Activated naive CD8-positive, alpha-beta T cell treated with anti-CD3 and anti-CD28 coated beads, Interleukin-2, amount 10 ng/mL, durations not matched to agents 7 days and 5 days (primary cell): Measurements from ENCODE around the gene UCP2. TPM values are rescaled to one million over a fixed set of nuclear protein-coding genes. Genes with fewer than 3 reads are reported as not detected.
"Not testable (repeated sequence)": the region's sequence is repeated elsewhere in the genome, so short reads cannot be mapped to it uniquely, and the experiment has no call there.

Experiments used
- ATAC-seq: fragments of 150-1000 bp; cut with Tn5 transposase; one replicate; pipeline ENCODE4 v1.10.0; 2021; ENCODE audit warnings: low read depth, moderate library complexity
- POLR2A ChIA-PET: fragments of 350-600 bp; sonication (Branson Sonifier 250); formaldehyde crosslinking; loops from one replicate; lab custom pipeline; 2021; ENCODE audit warnings: antibody characterized with exemption; lab: Charles Lee
- DNase-seq: peaks from one replicate; pipeline ENCODE4 v3.0.0; 2021
- H3K27ac Mint-ChIP-seq: one replicate; pipeline ENCODE4 v1.8.0; 2022; ENCODE audit warnings: mild to moderate bottlenecking, mixed read lengths
- H3K27me3 Mint-ChIP-seq: one replicate; pipeline ENCODE4 v1.8.0; 2022; ENCODE audit warnings: mild to moderate bottlenecking, moderate library complexity, mixed read lengths
- H3K36me3 Mint-ChIP-seq: one replicate; pipeline ENCODE4 v1.8.0; 2021; ENCODE audit warnings: mild to moderate bottlenecking, mixed read lengths
- H3K4me1 Mint-ChIP-seq: one replicate; pipeline ENCODE4 v1.8.0; 2021; ENCODE audit warnings: mixed read lengths
- H3K4me3 Mint-ChIP-seq: one replicate; pipeline ENCODE4 v1.8.0; 2022; ENCODE audit warnings: mild to moderate bottlenecking, moderate library complexity, mixed read lengths
- H3K9me3 Mint-ChIP-seq: one replicate; pipeline ENCODE4 v1.8.0; 2021; ENCODE audit warnings: mixed read lengths
- total RNA-seq, 2 experiments: library from RNA; stranded (reverse); gene quantifications; one replicate each; pipeline ENCODE4 v1.2.3, GENCODE V29; 2021

The UCP2 gene
- total RNA-seq, 2 experiments from 2014 or later = 267 TPM

DNA sequence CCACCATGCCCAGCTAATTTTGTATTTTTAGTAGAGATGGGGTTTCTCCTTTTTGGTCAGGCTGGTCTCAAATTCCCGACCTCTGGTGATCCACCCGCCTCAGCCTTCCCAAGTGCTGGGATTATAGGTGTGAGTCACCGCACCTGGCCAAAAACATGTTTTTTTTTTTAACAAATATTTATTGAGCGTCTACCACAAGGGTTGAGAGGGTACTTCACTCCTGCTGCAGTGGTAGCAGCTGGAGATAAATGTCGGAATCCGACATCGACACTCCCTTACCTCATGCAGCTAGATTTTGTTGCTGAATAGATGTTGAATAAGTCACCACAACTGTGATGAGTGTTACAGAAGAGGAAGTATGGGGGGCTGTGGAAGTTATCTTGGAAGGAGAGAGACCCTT lies 30.8 kb downstream of the UCP2 start:
- H3K4me3 Mint-ChIP-seq = no peak overlapping the region
- H3K36me3 Mint-ChIP-seq = no peaks in the 10 kb centered on the region
- H3K27ac Mint-ChIP-seq = no peak overlapping the region
- POLR2A ChIA-PET = no interaction called here
- no peak for ATAC-seq
- H3K4me1 Mint-ChIP-seq = peaks cover 5% of the 10 kb centered on the region
- H3K27me3 Mint-ChIP-seq = peaks cover 8% of the 10 kb centered on the region
- H3K9me3 Mint-ChIP-seq = no peaks in the 10 kb centered on the region
- DNase-seq = no peak

DNA sequence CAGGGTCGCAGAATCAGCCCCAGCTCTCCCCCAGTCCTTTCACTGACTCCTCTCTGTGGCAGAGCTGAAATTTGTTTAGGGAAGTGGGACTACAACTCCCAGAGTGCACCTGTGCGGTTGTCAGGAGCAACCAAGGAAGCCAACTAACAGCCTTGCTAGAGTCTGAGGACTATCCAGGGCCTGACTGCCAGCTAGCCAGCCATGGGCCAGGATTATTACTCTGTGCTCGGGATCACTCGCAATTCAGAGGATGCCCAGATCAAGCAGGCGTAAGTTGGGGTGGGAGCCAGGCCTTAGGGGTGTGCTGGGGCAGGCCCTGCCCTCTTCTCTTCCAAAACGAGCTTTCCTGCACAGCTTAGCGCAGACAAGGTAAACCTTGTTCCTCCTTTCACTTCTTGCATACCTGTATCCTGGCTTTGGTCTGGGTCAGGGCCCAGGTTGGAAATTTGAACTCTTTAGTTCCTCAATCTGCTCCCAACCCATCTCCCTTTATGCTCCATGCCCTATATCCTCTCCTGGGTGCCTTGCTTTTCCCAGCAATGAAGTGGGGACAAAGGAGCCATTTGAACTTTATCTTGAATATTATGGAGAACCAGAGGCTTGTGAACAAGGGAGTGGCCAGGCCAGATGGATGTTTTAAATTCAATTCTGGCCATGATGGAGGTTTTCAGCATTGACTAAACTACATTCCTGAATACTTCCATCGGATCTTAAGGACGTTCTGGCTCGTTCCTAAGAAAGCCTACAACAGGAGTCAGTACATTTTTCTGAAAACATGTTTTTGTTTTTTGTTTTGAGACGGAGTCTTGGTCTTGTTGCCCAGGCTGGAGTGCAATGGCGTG lies 31.6 kb downstream of the UCP2 start, which contains the start of gene DNAJB13:
Gene DNAJB13 (plus strand): TSS at position 158 of the 842 bp plus-strand sequence. CDS start 44 bp downstream, at position 202.
- POLR2A ChIA-PET = no interaction called here
- DNase-seq = no peak
- Mint-ChIP-seq H3K4me3 (no peak within 1 kb of the TSS), H3K27ac (no peak within 1 kb of the TSS), H3K4me1 (peaks cover 5% of the 10 kb centered on the region), H3K27me3 (peaks cover 5% of the 10 kb centered on the region), H3K9me3 (no peaks in the 10 kb centered on the region), H3K36me3 (no peaks in the 10 kb centered on the region)
- no peak for ATAC-seq

- H3K36me3 Mint-ChIP-seq = no peaks in the 10 kb centered on the region
- no peak for DNase-seq
Measured at GRCh38 chr11:73949912-73950311, 32.7 kb downstream of the UCP2 start.

GRCh38 chr11:73949246-73949645 lies 33.4 kb downstream of the UCP2 start:
- no peak for ATAC-seq
- POLR2A ChIA-PET = no interaction called here
- peaks cover 5% of the 10 kb centered on the region for H3K27me3 Mint-ChIP-seq
- H3K4me3 Mint-ChIP-seq = no peak overlapping the region
- peaks cover 5% of the 10 kb centered on the region for H3K4me1 Mint-ChIP-seq
- H3K27ac Mint-ChIP-seq = peak overlapping the region; percentile 66
- H3K36me3 Mint-ChIP-seq = no peaks in the 10 kb centered on the region
- DNase-seq = no peak
- no peaks in the 10 kb centered on the region for H3K9me3 Mint-ChIP-seq

More at GRCh38 chr11:73949912-73950311, 32.7 kb downstream of the UCP2 start:
- Mint-ChIP-seq H3K27ac (no peak overlapping the region), H3K9me3 (no peaks in the 10 kb centered on the region), H3K27me3 (peaks cover 5% of the 10 kb centered on the region), H3K4me3 (no peak overlapping the region), H3K4me1 (peaks cover 5% of the 10 kb centered on the region)
- POLR2A ChIA-PET = no interaction called here
- ATAC-seq = no peak

DNA sequence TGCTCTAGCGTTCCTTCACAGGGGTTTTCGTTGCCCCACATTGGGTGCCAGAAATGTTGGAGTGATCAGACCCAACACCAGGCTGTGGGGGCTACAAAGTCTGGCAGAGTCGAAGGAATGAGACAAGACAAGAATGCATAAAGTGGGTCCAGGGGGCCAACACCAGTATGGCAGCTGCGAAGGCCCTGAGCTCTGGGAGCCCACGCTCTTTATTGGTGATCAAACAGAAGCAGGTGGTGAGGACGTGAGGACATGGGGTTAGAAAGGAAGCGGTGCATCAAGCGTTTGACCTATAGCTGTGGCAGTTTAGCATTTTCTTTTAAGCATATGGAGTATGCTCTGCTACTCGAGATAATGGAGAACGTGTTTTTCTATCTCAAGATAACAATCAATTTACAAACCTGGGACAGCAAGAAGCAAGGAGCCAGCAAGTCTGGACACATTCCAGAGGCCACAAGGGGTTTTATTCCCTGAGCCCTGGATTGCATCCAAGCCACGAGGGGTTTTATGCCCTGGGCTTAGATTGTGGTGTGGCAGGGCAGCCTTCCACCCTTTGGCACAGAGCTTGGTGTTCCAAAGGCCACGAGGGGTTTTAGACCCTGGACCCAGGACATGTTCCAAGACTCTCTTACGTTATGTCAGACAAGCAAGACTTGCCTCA lies 35.7 kb downstream of the UCP2 start:
- POLR2A ChIA-PET = interaction anchor here (0.7 kb wide), 1 partner anchor 104 kb away, joined by 6 read pairs; no protein-coding TSS in a partner anchor
- DNase-seq (no peak), ATAC-seq (no peak)
- Mint-ChIP-seq H3K27ac (no peak overlapping the region), H3K9me3 (no peaks in the 10 kb centered on the region), H3K4me1 (peaks cover 5% of the 10 kb centered on the region), H3K27me3 (peaks cover 5% of the 10 kb centered on the region), H3K36me3 (no peaks in the 10 kb centered on the region), H3K4me3 (no peak overlapping the region)

- peaks cover 5% of the 10 kb centered on the region for H3K27me3 Mint-ChIP-seq
- no peak overlapping the region for H3K27ac Mint-ChIP-seq
- ATAC-seq (no peak), DNase-seq (no peak)
- POLR2A ChIA-PET = no interaction called here
- no peak overlapping the region for H3K4me3 Mint-ChIP-seq
- H3K9me3 Mint-ChIP-seq = peaks cover 2% of the 10 kb centered on the region
- peaks cover 6% of the 10 kb centered on the region for H3K36me3 Mint-ChIP-seq
- peaks cover 5% of the 10 kb centered on the region for H3K4me1 Mint-ChIP-seq
Measured at GRCh38 chr11:73945396-73945795, 37.2 kb downstream of the UCP2 start.

GRCh38 chr11:73944901-73945300 lies 37.7 kb downstream of the UCP2 start:
- peaks cover 5% of the 10 kb centered on the region for H3K4me1 Mint-ChIP-seq
- H3K27me3 Mint-ChIP-seq = peaks cover 5% of the 10 kb centered on the region
- peaks cover 6% of the 10 kb centered on the region for H3K36me3 Mint-ChIP-seq
- peaks cover 2% of the 10 kb centered on the region for H3K9me3 Mint-ChIP-seq
- no peak for DNase-seq
- ATAC-seq = no peak
- POLR2A ChIA-PET = no interaction called here
- H3K4me3 Mint-ChIP-seq = no peak overlapping the region
- no peak overlapping the region for H3K27ac Mint-ChIP-seq

GRCh38 chr11:73944085-73944484 lies 38.6 kb downstream of the UCP2 start:
- Mint-ChIP-seq H3K27ac (no peak overlapping the region), H3K27me3 (peaks cover under 1% of the 10 kb centered on the region), H3K4me1 (peaks cover under 1% of the 10 kb centered on the region), H3K9me3 (peaks cover 2% of the 10 kb centered on the region), H3K36me3 (peaks cover 6% of the 10 kb centered on the region), H3K4me3 (no peak overlapping the region)
- POLR2A ChIA-PET = no interaction called here
- DNase-seq (no peak), ATAC-seq (no peak)

- DNase-seq = no peak
- Mint-ChIP-seq H3K27me3 (no peaks in the 10 kb centered on the region), H3K4me3 (no peak overlapping the region), H3K27ac (no peak overlapping the region), H3K36me3 (peaks cover 12% of the 10 kb centered on the region), H3K4me1 (peaks cover 4% of the 10 kb centered on the region), H3K9me3 (peaks cover 5% of the 10 kb centered on the region)
- POLR2A ChIA-PET = no interaction called here
- no peak for ATAC-seq
Measured at GRCh38 chr11:73942010-73942409, 40.6 kb downstream of the UCP2 start.

DNA sequence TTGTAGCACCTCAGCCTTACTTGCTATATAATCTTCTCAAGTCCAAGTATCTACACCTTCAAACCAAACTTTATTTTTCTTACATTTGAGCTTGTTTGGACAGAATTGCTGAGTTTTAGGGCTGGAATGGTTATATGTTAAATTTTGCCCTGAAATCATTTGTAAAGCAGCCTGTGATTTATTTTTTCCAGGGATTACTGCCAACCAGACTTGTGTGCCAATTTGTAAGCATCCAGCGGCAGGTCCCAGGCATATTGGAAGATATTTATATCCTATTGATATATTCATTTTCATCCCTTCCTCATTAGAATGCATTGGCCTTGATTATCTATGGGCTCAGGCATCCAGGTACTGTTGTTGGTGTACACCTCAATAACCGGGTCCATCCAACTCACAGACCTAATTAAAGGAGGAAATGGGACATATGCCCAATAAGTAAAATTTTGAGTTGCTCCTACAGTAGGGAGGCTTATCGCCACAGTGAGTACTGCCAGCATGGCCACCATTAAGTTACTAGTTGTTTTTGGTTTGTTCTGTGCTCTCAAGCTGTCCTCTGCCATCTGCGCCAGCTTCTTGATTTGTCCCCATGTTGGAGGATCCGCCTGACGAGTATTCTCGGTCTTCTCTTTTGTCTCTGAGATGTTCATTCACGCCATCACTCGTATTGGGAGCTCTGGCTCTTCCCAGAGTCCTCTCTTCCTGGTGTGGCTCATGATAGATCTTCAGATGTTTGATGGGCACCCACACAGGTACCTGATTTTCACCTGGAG lies 41.7 kb downstream of the UCP2 start:
- POLR2A ChIA-PET = no interaction called here

GRCh38 chr11:73939096-73939495 lies 43.5 kb downstream of the UCP2 start:
- Mint-ChIP-seq H3K27me3 (no peaks in the 10 kb centered on the region), H3K36me3 (peaks cover 14% of the 10 kb centered on the region), H3K9me3 (peaks cover 5% of the 10 kb centered on the region), H3K4me3 (no peak overlapping the region), H3K4me1 (peaks cover 4% of the 10 kb centered on the region), H3K27ac (no peak overlapping the region)
- ATAC-seq = no peak
- DNase-seq = no peak
- POLR2A ChIA-PET = no interaction called here

More for the DNA sequence above, 41.7 kb downstream of the UCP2 start:
- no peaks in the 10 kb centered on the region for H3K27me3 Mint-ChIP-seq
- no peak overlapping the region for H3K27ac Mint-ChIP-seq
- H3K4me3 Mint-ChIP-seq = no peak overlapping the region
- DNase-seq (no peak), ATAC-seq (no peak)
- peaks cover 5% of the 10 kb centered on the region for H3K9me3 Mint-ChIP-seq
- H3K4me1 Mint-ChIP-seq = peaks cover 4% of the 10 kb centered on the region
- H3K36me3 Mint-ChIP-seq = peaks cover 14% of the 10 kb centered on the region

GRCh38 chr11:73936047-73936446 lies 46.6 kb downstream of the UCP2 start:
- H3K4me1 Mint-ChIP-seq, DNase-seq, POLR2A ChIA-PET, H3K9me3 Mint-ChIP-seq, ATAC-seq, H3K27me3 Mint-ChIP-seq, H3K4me3 Mint-ChIP-seq, H3K27ac Mint-ChIP-seq: not testable (repeated sequence)
- peaks cover 10% of the 10 kb centered on the region for H3K36me3 Mint-ChIP-seq

DNA sequence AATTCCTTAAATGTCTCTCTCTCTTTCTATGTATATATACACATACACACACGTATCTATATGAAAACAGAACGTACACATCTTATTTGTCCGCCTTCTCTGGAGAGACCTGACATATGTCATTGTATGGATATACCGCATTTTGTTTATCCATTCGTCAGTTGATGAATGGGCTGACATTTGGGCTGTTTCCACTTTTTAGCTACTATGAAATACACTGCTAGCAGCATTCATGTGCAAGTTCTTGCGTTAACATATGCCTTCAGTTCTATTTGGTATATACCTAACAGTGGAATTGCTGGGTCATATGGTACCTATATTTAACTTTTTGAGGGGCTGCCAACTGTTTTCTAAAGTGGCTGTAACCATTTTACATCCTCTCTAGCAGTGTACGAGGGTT lies 49.9 kb downstream of the UCP2 start:
- ATAC-seq (no peak), DNase-seq (no peak)
- Mint-ChIP-seq H3K36me3 (peaks cover 11% of the 10 kb centered on the region), H3K27me3 (no peaks in the 10 kb centered on the region), H3K4me1 (no peaks in the 10 kb centered on the region), H3K4me3 (no peak overlapping the region), H3K9me3 (no peaks in the 10 kb centered on the region), H3K27ac (no peak overlapping the region)
- POLR2A ChIA-PET = no interaction called here
